ENCODE measurements around the gene PGM5.

Gene PGM5

GRCh38 chr9:68533678-68534077 lies 177.3 kb downstream of the PGM5 start:
- no peak for DNase-seq (ENCODE audit: low read depth, low spot score)

GRCh38 chr9:68536876-68537615 lies 180.6 kb downstream of the PGM5 start:
- no peak for DNase-seq (ENCODE audit: low read depth, low spot score)

GRCh38 chr9:68537616-68537880 lies 181.1 kb downstream of the PGM5 start:
- DNase-seq (ENCODE audit: low read depth, low spot score) = no peak

GRCh38 chr9:68538200-68538599 lies 181.8 kb downstream of the PGM5 start:
- DNase-seq (ENCODE audit: low read depth, low spot score) = no peak

GRCh38 chr9:68540712-68541535 lies 184.5 kb downstream of the PGM5 start, which contains the start of gene TMEM252:
Gene TMEM252, minus strand, starts transcription at chr9:68540883. Its CDS starts 69 bp downstream, at chr9:68540814.
- DNase-seq (ENCODE audit: low read depth, low spot score) = no peak

DNA sequence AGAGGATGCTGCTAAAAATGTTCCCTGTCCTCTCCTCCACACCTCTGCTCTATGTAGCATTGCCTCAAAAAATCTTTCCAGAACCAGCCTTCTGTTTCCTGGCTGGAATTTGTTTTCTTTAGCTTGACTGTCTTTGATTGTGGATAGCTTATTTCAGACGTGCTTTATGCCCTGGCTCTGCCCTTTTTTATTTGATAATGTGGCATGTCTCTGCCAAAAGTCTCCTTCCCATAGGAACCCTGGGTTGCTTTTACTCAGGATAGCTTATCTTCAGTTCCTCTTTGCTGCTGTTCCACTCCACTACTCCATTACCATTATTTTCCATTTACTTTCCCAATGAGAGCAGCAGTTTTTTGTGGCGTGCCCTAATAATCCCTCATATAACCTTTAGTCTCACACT lies 185.2 kb downstream of the PGM5 start:
- DNase-seq (ENCODE audit: low read depth, low spot score) = no peak

DNA sequence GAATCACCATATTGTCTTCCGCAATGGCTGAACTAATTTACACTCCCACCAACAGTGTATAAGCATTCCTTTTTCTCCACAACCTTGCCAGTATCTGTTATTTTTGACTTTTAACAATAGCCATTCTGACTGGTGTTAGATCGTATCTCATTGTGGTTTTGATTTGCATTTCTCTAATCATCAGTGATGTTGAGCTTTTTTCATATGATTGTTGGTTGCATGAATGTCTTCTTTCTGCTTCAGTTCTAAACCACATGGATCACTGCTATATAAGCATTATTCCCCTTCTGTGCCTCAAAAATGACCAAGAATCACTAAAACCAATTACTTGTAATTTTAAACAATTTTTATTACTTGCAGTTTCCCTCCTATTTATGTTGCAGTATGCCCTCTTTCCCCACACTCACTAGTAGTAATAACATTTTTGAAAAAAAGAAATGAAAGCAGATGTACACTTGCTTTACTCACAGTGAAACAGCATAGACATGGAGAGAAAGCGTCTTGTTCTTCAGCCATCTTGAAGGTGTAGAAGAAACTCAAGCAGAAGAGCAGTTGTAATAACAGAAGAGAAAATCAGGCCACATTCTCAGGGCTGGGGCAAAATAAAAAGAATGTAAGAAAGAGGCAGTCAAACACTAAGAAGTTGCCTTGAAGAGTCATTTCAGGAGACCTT lies 188.8 kb downstream of the PGM5 start:
- DNase-seq (ENCODE audit: low read depth, low spot score) = no peak

DNA sequence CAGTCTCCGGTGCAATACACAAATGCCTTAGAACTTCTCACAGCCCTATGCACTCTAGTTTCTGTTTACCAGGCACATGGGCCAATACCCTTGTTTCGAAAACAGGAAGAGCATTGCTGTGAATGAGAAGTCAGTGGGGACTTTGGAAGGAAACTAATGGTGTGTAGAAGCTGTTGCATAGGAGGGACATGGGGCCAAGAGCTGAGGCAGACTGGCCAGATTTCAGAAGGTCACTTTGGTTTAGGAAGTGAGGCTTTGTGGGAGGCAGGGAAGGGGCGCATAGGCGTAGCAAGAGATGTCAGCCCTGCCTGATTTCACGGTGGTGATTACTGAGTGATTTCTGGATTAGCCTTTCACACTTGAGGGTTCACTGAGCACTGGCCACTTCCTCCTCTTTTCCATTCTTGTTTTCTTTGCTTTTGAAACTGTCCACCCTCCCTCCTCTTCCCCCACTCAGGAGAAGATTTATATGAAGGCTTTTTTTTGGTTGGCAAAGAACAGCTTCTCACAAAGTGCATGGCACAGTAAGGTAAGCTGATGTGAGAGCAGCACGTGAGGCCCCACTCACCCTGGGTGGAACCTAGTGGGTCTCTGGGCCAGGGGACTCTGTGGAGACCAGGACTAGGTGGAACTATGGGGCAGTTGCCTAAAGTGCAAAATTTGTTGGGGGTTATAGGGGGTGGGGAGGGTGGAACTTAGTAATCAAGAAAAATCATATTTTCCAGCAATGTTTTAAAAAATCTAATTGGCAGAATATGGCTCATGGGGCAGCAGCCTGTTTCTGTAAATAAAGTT lies 190.4 kb downstream of the PGM5 start:
- DNase-seq (ENCODE audit: low read depth, low spot score) = no peak

- no peak for DNase-seq (ENCODE audit: low read depth, low spot score)
These were observed 191.0 kb downstream of the PGM5 start for GRCh38 chr9:68547417-68547816.

DNA sequence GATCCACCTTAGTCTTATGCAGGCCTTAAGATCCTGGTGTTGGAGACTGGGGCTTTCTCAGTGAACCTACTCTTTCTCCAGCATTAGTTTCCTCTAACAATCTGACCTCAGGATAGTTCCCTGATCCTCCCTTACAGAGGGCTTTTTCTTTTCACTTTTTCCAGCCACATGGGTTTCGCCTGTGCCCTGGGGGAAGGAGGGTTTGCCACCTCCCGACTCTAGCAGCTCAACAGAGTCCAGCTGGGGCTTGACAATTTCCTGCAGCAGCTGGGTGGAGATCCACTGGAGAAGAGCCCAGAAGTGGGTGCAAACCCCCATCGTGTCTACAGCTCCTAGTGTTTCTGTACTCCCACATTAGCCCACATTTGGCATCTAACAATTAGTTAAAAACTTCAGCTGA lies 191.8 kb downstream of the PGM5 start:
- DNase-seq (ENCODE audit: low read depth, low spot score) = no peak

- DNase-seq (ENCODE audit: low read depth, low spot score) = no peak
These were observed 194.8 kb downstream of the PGM5 start for GRCh38 chr9:68551191-68551590.

GRCh38 chr9:68552700-68553476 lies 196.5 kb downstream of the PGM5 start:
- no peak for DNase-seq (ENCODE audit: low read depth, low spot score)

DNA sequence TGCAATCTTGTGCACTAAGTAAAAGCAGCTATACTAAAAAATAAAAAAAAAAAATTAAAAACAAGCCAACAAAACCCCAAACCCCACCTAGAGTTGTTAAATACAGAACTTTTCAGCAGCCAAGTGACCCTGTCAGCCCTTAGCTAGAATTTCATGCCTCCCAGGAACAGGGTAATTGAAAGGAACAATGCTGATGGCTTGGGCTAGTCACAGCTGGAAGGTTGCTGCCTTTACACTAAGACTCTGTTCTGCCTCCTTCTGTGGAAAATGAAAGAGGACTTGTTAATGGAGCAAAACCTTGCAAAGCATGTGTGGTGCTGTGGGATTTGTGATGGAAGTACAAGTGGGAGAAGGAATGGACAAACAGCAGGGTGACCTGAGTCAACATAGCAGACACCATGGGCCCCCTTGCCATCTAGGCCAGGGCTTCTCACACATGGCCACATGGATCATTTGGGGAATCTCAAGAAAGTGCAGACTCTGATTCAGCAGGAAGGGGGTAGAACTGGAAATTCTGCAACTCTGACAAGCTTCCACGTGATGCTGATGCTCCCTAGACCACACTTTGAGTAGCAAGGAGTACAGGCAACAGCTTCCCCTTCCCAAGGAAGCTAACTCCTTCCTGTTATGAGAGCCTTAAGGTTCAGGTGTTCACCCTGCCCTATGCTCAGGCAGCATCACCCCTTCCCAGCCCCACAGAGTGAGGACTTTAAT lies 199.2 kb downstream of the PGM5 start:
- DNase-seq (ENCODE audit: low read depth, low spot score) = no peak

- no peak for DNase-seq (ENCODE audit: low read depth, low spot score)
These were observed 202.1 kb downstream of the PGM5 start for GRCh38 chr9:68558545-68558944.

GRCh38 chr9:68560071-68560844 lies 203.8 kb downstream of the PGM5 start:
- no peak for DNase-seq (ENCODE audit: low read depth, low spot score)

GRCh38 chr9:68562461-68562860 lies 206.1 kb downstream of the PGM5 start:
- DNase-seq (ENCODE audit: low read depth, low spot score) = no peak

GRCh38 chr9:68567565-68567964 lies 211.2 kb downstream of the PGM5 start:
- DNase-seq (ENCODE audit: low read depth, low spot score) = no peak

GRCh38 chr9:68574150-68574549 lies 217.7 kb downstream of the PGM5 start:
- DNase-seq (ENCODE audit: low read depth, low spot score) = no peak

DNA sequence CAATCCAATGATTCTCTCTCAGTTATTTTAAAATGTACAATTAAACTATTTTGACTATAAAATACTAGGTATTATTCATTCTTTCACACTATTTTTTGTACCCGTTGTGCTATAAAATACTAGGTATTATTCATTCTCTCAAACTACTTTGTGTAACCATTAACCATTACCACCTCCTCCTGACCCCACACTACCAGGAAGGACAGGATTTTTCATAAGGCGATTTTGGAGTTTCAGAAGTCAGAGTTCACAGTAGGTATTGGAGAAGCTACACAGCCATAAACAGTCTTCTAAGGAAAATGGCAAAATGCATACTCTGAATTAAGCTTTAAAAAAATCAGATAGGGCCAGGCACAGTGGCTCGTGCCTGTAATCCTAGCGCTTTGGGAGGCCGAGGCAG lies 219.4 kb downstream of the PGM5 start:
- no peak for DNase-seq (ENCODE audit: low read depth, low spot score)

Data from activated CD4-positive, CD25-positive, alpha-beta regulatory T cell treated with anti-CD3 and anti-CD28 coated beads, Interleukin-2, amount 50 U/mL, for 16 hours (primary cell).